Urinary bladder (tissue), 4 donors: ENCODE data around the gene AFMID. TPM values are rescaled to one million over a fixed set of nuclear protein-coding genes. Genes with fewer than 3 reads are reported as not detected.

Source experiments
- DNase-seq: peaks from one replicate; pipeline ENCODE4 v3.0.0-alpha.2; 2015; ENCODE audit errors: extremely low spot score
- H3K27ac ChIP-seq: one replicate; pipeline ENCODE4 v1.5.1; 2013; ENCODE audit warnings: low read depth, mild to moderate bottlenecking, moderate library complexity
- H3K36me3 ChIP-seq: one replicate; pipeline ENCODE4 v1.6.1; 2013; ENCODE audit warnings: mild to moderate bottlenecking, moderate library complexity; ENCODE audit not compliant: insufficient read depth
- H3K4me1 ChIP-seq: one replicate; pipeline ENCODE4 v1.6.1; 2013; ENCODE audit warnings: mild to moderate bottlenecking, moderate library complexity; ENCODE audit not compliant: insufficient read depth
- H3K4me3 ChIP-seq: one replicate; pipeline ENCODE4 v1.5.1; 2013; ENCODE audit warnings: low read depth, low read length
- WGBS: extraction: QIAGEN DNeasy Blood & Tissue Kit; methylation state at CpG from one replicate; pipeline ENCODE4 v1.1.7; 2013; 5-methylcytosine and 5-hydroxymethylcytosine counted together
- polyA plus RNA-seq: library from polyadenylated mRNA; stranded (reverse); fragments of 200-250 nt; gene quantifications from one replicate; pipeline ENCODE4 v1.2.3, GENCODE V29; 2013
- total RNA-seq: library from RNA; depleted of rRNA; stranded (reverse); fragments of >200 nt; gene quantifications from one replicate; pipeline ENCODE4 v1.2.3, GENCODE V29; 2014
- donor health status: healthy with polysubstance abuse.
- donor health status: healthy.

Gene AFMID
- total and polyA plus RNA-seq, 2 donors = 23.5 TPM

GRCh38 chr17:78239489-78239931, 52.3 kb downstream of the AFMID start:
- Histone ChIP-seq H3K4me1 (no peaks in the 10 kb centered on the region), H3K27ac (no peak overlapping the region), H3K36me3 (no peaks in the 10 kb centered on the region), H3K4me3 (no peak overlapping the region)
- no peak for DNase-seq
- WGBS = 93% methylated on average over 9 of the region's 9 CpGs

- H3K4me1 ChIP-seq = no peaks in the 10 kb centered on the region
- H3K27ac ChIP-seq = no peak overlapping the region
- WGBS = 78% methylated on average over 12 of the region's 12 CpGs
- no peak for DNase-seq
- H3K36me3 ChIP-seq = no peaks in the 10 kb centered on the region
- no peak overlapping the region for H3K4me3 ChIP-seq
Observed at GRCh38 chr17:78240012-78240655, 53.0 kb downstream of the AFMID start.

GRCh38 chr17:78240839-78241238, 53.7 kb downstream of the AFMID start:
- WGBS = 81% methylated on average over 9 of the region's 9 CpGs
- Histone ChIP-seq H3K27ac (no peak overlapping the region), H3K4me3 (no peak overlapping the region)

GRCh38 chr17:78241277-78242023, 54.3 kb downstream of the AFMID start:
- H3K4me3 ChIP-seq = no peak overlapping the region
- DNase-seq = no peak
- H3K4me1 ChIP-seq = no peaks in the 10 kb centered on the region
- WGBS = 83% methylated on average over 13 of the region's 13 CpGs
- no peaks in the 10 kb centered on the region for H3K36me3 ChIP-seq
- no peak overlapping the region for H3K27ac ChIP-seq

More at GRCh38 chr17:78240839-78241238, 53.7 kb downstream of the AFMID start:
- Histone ChIP-seq H3K36me3 (no peaks in the 10 kb centered on the region), H3K4me1 (no peaks in the 10 kb centered on the region)
- no peak for DNase-seq

GRCh38 chr17:78242024-78242742, 55.0 kb downstream of the AFMID start:
- no peak overlapping the region for H3K27ac ChIP-seq
- H3K4me3 ChIP-seq = no peak overlapping the region
- no peak for DNase-seq
- no peaks in the 10 kb centered on the region for H3K4me1 ChIP-seq
- no peaks in the 10 kb centered on the region for H3K36me3 ChIP-seq
- WGBS = 77% methylated on average over 21 of the region's 21 CpGs

GRCh38 chr17:78247304-78247703, 60.1 kb downstream of the AFMID start:
- H3K36me3 ChIP-seq = no peaks in the 10 kb centered on the region
- H3K27ac ChIP-seq = no peak overlapping the region
- no peak for DNase-seq
- no peak overlapping the region for H3K4me3 ChIP-seq
- H3K4me1 ChIP-seq = no peaks in the 10 kb centered on the region
- 70% methylated on average over 8 of the region's 8 CpGs for WGBS

GRCh38 chr17:78248051-78248914, 61.1 kb downstream of the AFMID start:
- no peak for DNase-seq
- H3K36me3 ChIP-seq = no peaks in the 10 kb centered on the region
- no peaks in the 10 kb centered on the region for H3K4me1 ChIP-seq
- no peak overlapping the region for H3K4me3 ChIP-seq
- no peak overlapping the region for H3K27ac ChIP-seq
- WGBS = 77% methylated on average over 30 of the region's 30 CpGs

GRCh38 chr17:78249074-78249817, 62.1 kb downstream of the AFMID start:
- 79% methylated on average over 16 of the region's 16 CpGs for WGBS
- Histone ChIP-seq H3K4me3 (no peak overlapping the region), H3K27ac (no peak overlapping the region), H3K4me1 (no peaks in the 10 kb centered on the region), H3K36me3 (no peaks in the 10 kb centered on the region)
- no peak for DNase-seq

- no peak for DNase-seq
- Histone ChIP-seq H3K4me1 (no peaks in the 10 kb centered on the region), H3K4me3 (no peak overlapping the region), H3K36me3 (no peaks in the 10 kb centered on the region), H3K27ac (no peak overlapping the region)
- WGBS = 67% methylated on average over 20 of the region's 20 CpGs
Observed at GRCh38 chr17:78249818-78250806, 63.0 kb downstream of the AFMID start.

GRCh38 chr17:78250891-78251772, 64.0 kb downstream of the AFMID start:
- 20% methylated on average over 27 of the region's 27 CpGs for WGBS
- Histone ChIP-seq H3K4me1 (no peaks in the 10 kb centered on the region), H3K36me3 (no peaks in the 10 kb centered on the region), H3K27ac (no peak overlapping the region), H3K4me3 (no peak overlapping the region)
- peak; percentile 35 for DNase-seq

- no peak overlapping the region for H3K27ac ChIP-seq
- WGBS = 54% methylated on average over 6 of the region's 6 CpGs
- DNase-seq = no peak
Observed at GRCh38 chr17:78251773-78252103, 64.6 kb downstream of the AFMID start.

More at GRCh38 chr17:78251773-78252103, 64.6 kb downstream of the AFMID start:
- no peak overlapping the region for H3K4me3 ChIP-seq
- no peaks in the 10 kb centered on the region for H3K36me3 ChIP-seq
- H3K4me1 ChIP-seq = no peaks in the 10 kb centered on the region
